Gastroesophageal sphincter (tissue), 3 donors: ENCODE measurements around the gene SP5.

Experiments
- POLR2A ChIP-seq, 2 donors: fragments of 450-650 bp; IDR thresholded peaks; one replicate each; pipeline ENCODE4 v1.6.1; 2017; ENCODE audit warnings: antibody characterized with exemption in 2 of 2, mild to moderate bottlenecking in 2 of 2, moderate library complexity in 1 of 2
- TF ChIP-seq, protein P1 (sequence below), 4 experiments: fragments of 200-600 bp in 2 of 4; fragments of 450-650 bp in 2 of 4; sonication (generic) in 1 of 4; IDR thresholded peaks; one replicate each; pipeline ENCODE4 v1.5.1; 2017 to 2019; ENCODE audit warnings: antibody characterized with exemption in 4 of 4, mild to moderate bottlenecking in 2 of 4, moderate library complexity in 2 of 4

DNA sequence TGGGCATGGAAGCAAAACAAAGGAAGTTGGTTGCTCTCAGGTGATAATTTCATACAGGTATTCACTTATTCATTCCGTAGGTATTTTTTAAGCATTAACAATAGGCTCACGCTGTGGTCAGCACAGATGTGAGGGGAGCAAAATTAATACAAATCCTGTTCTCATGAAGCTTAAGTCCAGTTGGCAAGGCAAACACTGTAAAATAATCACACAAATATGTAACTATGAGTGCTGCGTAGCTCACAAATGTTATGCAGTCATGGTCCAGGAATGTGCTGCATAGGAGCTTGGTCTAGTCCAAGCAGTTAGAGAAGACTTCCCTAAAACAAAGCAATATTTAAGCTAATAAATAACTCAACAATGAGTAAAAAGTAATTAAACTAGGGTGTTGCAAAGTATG is 23.9 kb downstream of the SP5 start:
- TF ChIP-seq, protein P1, sequence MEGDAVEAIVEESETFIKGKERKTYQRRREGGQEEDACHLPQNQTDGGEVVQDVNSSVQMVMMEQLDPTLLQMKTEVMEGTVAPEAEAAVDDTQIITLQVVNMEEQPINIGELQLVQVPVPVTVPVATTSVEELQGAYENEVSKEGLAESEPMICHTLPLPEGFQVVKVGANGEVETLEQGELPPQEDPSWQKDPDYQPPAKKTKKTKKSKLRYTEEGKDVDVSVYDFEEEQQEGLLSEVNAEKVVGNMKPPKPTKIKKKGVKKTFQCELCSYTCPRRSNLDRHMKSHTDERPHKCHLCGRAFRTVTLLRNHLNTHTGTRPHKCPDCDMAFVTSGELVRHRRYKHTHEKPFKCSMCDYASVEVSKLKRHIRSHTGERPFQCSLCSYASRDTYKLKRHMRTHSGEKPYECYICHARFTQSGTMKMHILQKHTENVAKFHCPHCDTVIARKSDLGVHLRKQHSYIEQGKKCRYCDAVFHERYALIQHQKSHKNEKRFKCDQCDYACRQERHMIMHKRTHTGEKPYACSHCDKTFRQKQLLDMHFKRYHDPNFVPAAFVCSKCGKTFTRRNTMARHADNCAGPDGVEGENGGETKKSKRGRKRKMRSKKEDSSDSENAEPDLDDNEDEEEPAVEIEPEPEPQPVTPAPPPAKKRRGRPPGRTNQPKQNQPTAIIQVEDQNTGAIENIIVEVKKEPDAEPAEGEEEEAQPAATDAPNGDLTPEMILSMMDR (IDR thresholded peaks at IDR 0.05): no peak
- TF ChIP-seq POLR2A (IDR thresholded peaks at IDR 0.05): no peak
